GM19025 (cell line): ENCODE results near the gene PTPDC1.

Experiments used
- ATAC-seq: cut with Tn5 transposase; IDR thresholded peaks from one replicate; pipeline ENCODE4 v1.9.1; 2021; ENCODE audit warnings: mild to moderate bottlenecking, low read depth, moderate library complexity; ENCODE audit not compliant: unreplicated experiment

PTPDC1 gene

GRCh38 chr9:94139672-94140417 lies 55.6 kb downstream of the PTPDC1 start:
- ATAC-seq = no peak

- ATAC-seq = no peak
These were observed 56.1 kb downstream of the PTPDC1 start for GRCh38 chr9:94140418-94140780.

GRCh38 chr9:94140791-94141790 lies 56.8 kb downstream of the PTPDC1 start:
- no peak for ATAC-seq

- ATAC-seq = no peak
These were observed 58.1 kb downstream of the PTPDC1 start for GRCh38 chr9:94142353-94142752.

GRCh38 chr9:94144394-94144793 lies 60.1 kb downstream of the PTPDC1 start:
- no peak for ATAC-seq

GRCh38 chr9:94145640-94146039 lies 61.4 kb downstream of the PTPDC1 start:
- ATAC-seq = no peak

GRCh38 chr9:94147776-94148175 lies 63.5 kb downstream of the PTPDC1 start:
- ATAC-seq = no peak

GRCh38 chr9:94148419-94148818 lies 64.2 kb downstream of the PTPDC1 start:
- ATAC-seq = no peak

- ATAC-seq = no peak
These were observed 65.4 kb downstream of the PTPDC1 start for GRCh38 chr9:94149696-94150095.

GRCh38 chr9:94150279-94150828 lies 66.1 kb downstream of the PTPDC1 start:
- ATAC-seq = no peak

GRCh38 chr9:94150890-94151650 lies 66.8 kb downstream of the PTPDC1 start:
- no peak for ATAC-seq

- no peak for ATAC-seq
These were observed 69.6 kb downstream of the PTPDC1 start for GRCh38 chr9:94153905-94154304.

- ATAC-seq = no peak
These were observed 72.2 kb downstream of the PTPDC1 start for GRCh38 chr9:94156348-94157049.

- no peak for ATAC-seq
These were observed 73.0 kb downstream of the PTPDC1 start for GRCh38 chr9:94157050-94157801.
